Measurements from ENCODE around the gene ANKRD12.

GRCh38 chr18:9178557-9178956 lies 42.0 kb downstream of the ANKRD12 start:
- TF ChIP-seq, protein P1, sequence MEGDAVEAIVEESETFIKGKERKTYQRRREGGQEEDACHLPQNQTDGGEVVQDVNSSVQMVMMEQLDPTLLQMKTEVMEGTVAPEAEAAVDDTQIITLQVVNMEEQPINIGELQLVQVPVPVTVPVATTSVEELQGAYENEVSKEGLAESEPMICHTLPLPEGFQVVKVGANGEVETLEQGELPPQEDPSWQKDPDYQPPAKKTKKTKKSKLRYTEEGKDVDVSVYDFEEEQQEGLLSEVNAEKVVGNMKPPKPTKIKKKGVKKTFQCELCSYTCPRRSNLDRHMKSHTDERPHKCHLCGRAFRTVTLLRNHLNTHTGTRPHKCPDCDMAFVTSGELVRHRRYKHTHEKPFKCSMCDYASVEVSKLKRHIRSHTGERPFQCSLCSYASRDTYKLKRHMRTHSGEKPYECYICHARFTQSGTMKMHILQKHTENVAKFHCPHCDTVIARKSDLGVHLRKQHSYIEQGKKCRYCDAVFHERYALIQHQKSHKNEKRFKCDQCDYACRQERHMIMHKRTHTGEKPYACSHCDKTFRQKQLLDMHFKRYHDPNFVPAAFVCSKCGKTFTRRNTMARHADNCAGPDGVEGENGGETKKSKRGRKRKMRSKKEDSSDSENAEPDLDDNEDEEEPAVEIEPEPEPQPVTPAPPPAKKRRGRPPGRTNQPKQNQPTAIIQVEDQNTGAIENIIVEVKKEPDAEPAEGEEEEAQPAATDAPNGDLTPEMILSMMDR (IDR thresholded peaks at IDR 0.05): no peak
- TF ChIP-seq POLR2A (IDR thresholded peaks at IDR 0.05): no peak

Measured in breast epithelium (tissue), 3 donors.